Heart right ventricle (tissue), 16 donors: Measurements from ENCODE around the gene ANKRD63. TPM values are rescaled to one million over a fixed set of nuclear protein-coding genes. Genes with fewer than 3 reads are reported as not detected.
A peak's percentile ranks its signal among the peaks of the same experiment; 100 is the strongest.

Experiments
- ATAC-seq, 8 donors: fragments of 200-7000 bp; cut with Tn5 transposase; one replicate each; pipeline ENCODE4 v1.9.1; 2020; ENCODE audit warnings: mild to moderate bottlenecking in 8 of 8, moderate library complexity in 8 of 8, moderate number of reproducible peaks in 1 of 8
- DNase-seq, 2 donors: peaks; one replicate each; pipeline ENCODE4 v3.0.0-alpha.2; 2020
- H3K27ac ChIP-seq, 10 donors: fragments of 200-600 bp; sonication (generic) in 2 of 10; one replicate each; pipeline versions ENCODE4 v1.5.0 to v1.8.0; 2020 to 2022; ENCODE audit warnings: mild to moderate bottlenecking in 3 of 10
- H3K27me3 ChIP-seq, 7 donors: fragments of 200-600 bp; one replicate each; pipeline ENCODE4 v1.8.0; 2021 to 2022; ENCODE audit warnings: mild to moderate bottlenecking in 2 of 7
- H3K36me3 ChIP-seq, 9 donors: fragments of 200-600 bp; sonication (generic) in 1 of 9; one replicate each; pipeline versions ENCODE4 v1.5.0 to v1.8.0; 2020 to 2022; ENCODE audit warnings: mild to moderate bottlenecking in 2 of 9
- H3K4me1 ChIP-seq, 9 donors: fragments of 200-600 bp; sonication (generic) in 1 of 9; one replicate each; pipeline versions ENCODE4 v1.5.0 to v1.8.0; 2020 to 2022; ENCODE audit warnings: mild to moderate bottlenecking in 4 of 9
- H3K4me3 ChIP-seq, 10 donors: fragments of 200-600 bp; sonication (generic) in 2 of 10; one replicate each; pipeline versions ENCODE4 v1.5.0 to v1.8.0; 2020 to 2022; ENCODE audit warnings: mild to moderate bottlenecking in 7 of 10, moderate library complexity in 2 of 10
- H3K9me3 ChIP-seq, 11 donors: fragments of 200-600 bp in 10 of 11; sonication (generic) in 2 of 11; one replicate each; pipeline versions ENCODE4 v1.5.0 to v1.8.0; 2013 to 2022; ENCODE audit warnings: mild to moderate bottlenecking in 2 of 11, control low read depth in 1 of 11, moderate library complexity in 1 of 11
- CTCF ChIP-seq, 9 donors: fragments of 200-600 bp; sonication (generic) in 2 of 9; IDR thresholded peaks; one replicate each; pipeline versions ENCODE4 v1.5.0 to v1.8.0; 2021 to 2022; ENCODE audit warnings: antibody characterized with exemption in 9 of 9, mild to moderate bottlenecking in 5 of 9, moderate library complexity in 1 of 9
- WGBS, 2 donors: extraction: QIAGEN DNeasy Blood & Tissue Kit; methylation state at CpG; one replicate each; pipeline ENCODE4 v1.1.7; 2013; ENCODE audit warnings: inconsistent platforms in 1 of 2; 5-methylcytosine and 5-hydroxymethylcytosine counted together
- intact Hi-C, 10 donors: fragments of 100-400 bp; cut with DNase I; formaldehyde crosslinking; loops; one replicate each; pipeline versions ENCODE4 v1.11.1 to v1.14.2; 2022
- polyA plus RNA-seq, 2 donors: library from polyadenylated mRNA; stranded (reverse); fragments of 200-250 nt; gene quantifications; one replicate each; pipeline ENCODE4 v1.2.3, GENCODE V29; 2013
- total RNA-seq, 10 donors: library from RNA; stranded (reverse); fragmentation: NEBNext Ultra II Directional in 3 of 10; extraction: Animal tissue kit (Norgen Biotek cat#: 25700) in 3 of 10; gene quantifications; one replicate each; pipeline versions ENCODE4 v1.2.1 to v1.2.4, GENCODE V29; 2021 to 2023
- donor health status: Arrhythmogenic right ventricular cardiomyopathy.
- donor health status: ischemic (EF 13 %, LVEDD 7.1; RV severe dilation, severe dysfunction).
- donor health status: healthy with polysubstance abuse.
- donor health status: DM: no; HTN: yes; CAD: no.
- donor health status: DM: no; HTN: no; CAD: no.
- donor health status: ischemic (EF 25% LVEDD 6.9; RV normal size, moderate dysfunction).
- donor health status: ischemic (EF 25% LVEDD 5.7; RV mildly dilated, moderate dysfunction).
- donor health status: healthy.
- donor health status: DM: yes; HTN: yes; CAD: no.
- donor health status: Ischemic cardiomyopathy.
- donor health status: ischemic (EF 35%, LVEDD 5.7; RV mildly dilated, moderate dysfunction).
- donor health status: nonischemic (EF 11% LVEDD 7.7; RV severe dilation, severe dysfunction).
- donor health status: DM: yes; HTN: yes; CAD: no.
- donor health status: PGD.
- donor health status: ischemic (EF 29% LVEDD 5.4; RV normal size, mild dysfunction).
- donor health status: nonischemic (EF 23%, LVEDD 6.1; RV moderate dilation, normal function).

Gene ANKRD63
- total and polyA plus RNA-seq, 12 donors, result 0.26 to 1.9 (median 0.44) TPM; not detected in 8

DNA sequence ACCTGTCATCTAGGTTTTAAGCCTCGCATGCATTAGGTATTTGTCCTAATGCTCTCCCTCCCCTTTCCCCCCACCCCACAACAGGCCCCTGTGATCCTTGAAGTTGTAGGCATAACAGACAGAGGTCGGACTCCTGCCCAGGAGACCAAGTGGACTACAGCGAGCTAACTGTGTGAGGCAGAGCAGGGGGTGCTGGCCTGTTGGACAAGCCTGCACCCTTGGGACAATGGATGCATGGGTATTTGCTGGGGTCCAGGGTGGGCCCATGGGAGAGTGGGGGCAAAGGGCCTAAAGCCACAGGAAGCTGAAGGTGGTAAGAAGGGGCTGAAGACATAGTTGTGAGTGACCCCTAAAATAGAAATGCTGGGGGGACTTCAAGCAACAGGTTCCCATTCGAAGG lies 22.4 kb upstream of the ANKRD63 start:
- Histone ChIP-seq H3K27me3 (peaks cover 0 to 3% (median 0%) of the 10 kb centered on the region in 7 donors), H3K4me1 (peaks cover 2 to 61% (median 14%) of the 10 kb centered on the region in 9 donors), H3K4me3 (no peak overlapping the region), H3K9me3 (peaks cover 0 to 7% (median 0%) of the 10 kb centered on the region in 11 donors), H3K27ac (no peak overlapping the region), H3K36me3 (peaks cover 0 to 34% (median 0%) of the 10 kb centered on the region in 9 donors)
- DNase-seq (no peak), ATAC-seq (no peak)
- 94 to 95% methylated on average over 4 of the region's 4 CpGs for WGBS, 2 donors
- intact Hi-C loops, result loop anchor here in 1 of 10 donors (2.0 kb wide), 1 partner anchor 24 kb away; no protein-coding TSS in a partner anchor
- no peak for TF ChIP-seq CTCF (IDR thresholded peaks at IDR 0.05)

GRCh38 chr15:40303576-40303975 lies 20.7 kb upstream of the ANKRD63 start:
- TF ChIP-seq CTCF (IDR thresholded peaks at IDR 0.05), result no peak
- Histone ChIP-seq H3K4me3 (no peak overlapping the region), H3K9me3 (peaks cover 0 to 18% (median 0%) of the 10 kb centered on the region in 11 donors), H3K4me1 (peaks cover 2 to 44% (median 14%) of the 10 kb centered on the region in 9 donors), H3K27ac (no peak overlapping the region), H3K27me3 (no peaks in the 10 kb centered on the region), H3K36me3 (peaks cover 0 to 44% (median 0%) of the 10 kb centered on the region in 9 donors)
- ATAC-seq (no peak), DNase-seq (no peak)
- WGBS, 2 donors, result 80 to 93% methylated on average over 2 of the region's 2 CpGs
- intact Hi-C loops, result no loop called here

DNA sequence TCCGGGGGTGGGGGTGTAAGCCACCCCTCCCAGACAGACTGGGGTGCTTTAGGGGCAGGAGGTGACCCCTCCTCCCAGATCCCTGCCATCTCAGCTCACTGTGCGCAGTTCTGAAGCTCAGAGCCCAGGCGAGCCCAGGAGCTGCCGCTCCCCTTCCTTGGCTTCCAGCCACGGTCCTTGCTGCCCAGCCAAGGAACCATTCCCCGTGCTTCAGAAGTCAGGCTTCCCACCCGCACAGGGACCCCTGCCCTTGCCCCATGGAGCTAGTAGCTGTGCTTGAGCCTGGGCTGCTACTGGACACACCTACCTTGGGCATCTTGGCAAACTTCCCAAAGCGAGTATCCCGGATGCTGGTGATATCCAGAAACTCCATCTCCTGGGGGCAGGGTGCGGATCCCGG lies 20.1 kb upstream of the ANKRD63 start:
- H3K27ac ChIP-seq, result no peak overlapping the region
- TF ChIP-seq CTCF (IDR thresholded peaks at IDR 0.05), result no peak
- ATAC-seq (no peak), DNase-seq (no peak)
- intact Hi-C loops, result no loop called here
- H3K27me3 ChIP-seq, result no peaks in the 10 kb centered on the region
- no peak overlapping the region for H3K4me3 ChIP-seq
- peaks cover 0 to 18% (median 0%) of the 10 kb centered on the region in 11 donors for H3K9me3 ChIP-seq
- H3K36me3 ChIP-seq, result peaks cover 0 to 50% (median 0%) of the 10 kb centered on the region in 9 donors
- peaks cover 2 to 43% (median 14%) of the 10 kb centered on the region in 9 donors for H3K4me1 ChIP-seq
- WGBS, 2 donors, result 65 to 75% methylated on average over 10 to 11 of the region's 11 CpGs

DNA sequence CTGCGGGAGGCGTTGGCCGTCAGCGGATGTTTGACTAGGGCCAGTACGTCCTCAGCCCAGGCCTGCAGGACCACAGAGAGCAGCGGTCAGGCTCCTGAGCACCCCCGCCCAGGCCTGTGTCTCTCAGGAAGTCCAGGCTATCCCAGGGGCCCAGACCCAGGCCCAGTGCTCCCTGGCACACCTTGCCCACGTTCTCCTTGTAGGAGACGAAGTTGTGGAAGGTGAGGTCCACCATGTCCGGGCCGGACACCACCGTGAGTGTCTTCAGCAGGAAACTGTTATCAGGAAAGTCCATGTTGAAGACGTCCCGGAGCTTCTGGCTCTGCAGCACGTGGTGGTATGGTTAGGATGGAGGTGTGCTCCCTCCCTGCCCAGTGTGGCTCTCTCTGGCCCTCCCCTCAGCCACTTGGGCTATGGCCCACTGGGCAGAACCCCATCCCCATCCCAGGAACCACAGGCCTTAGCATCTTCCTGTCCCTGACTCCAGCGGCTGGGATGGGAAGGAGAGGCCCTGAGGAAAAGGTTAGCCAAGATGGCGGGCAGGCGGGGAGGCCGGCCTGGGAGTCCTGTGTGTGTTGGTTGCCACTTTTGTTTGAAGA lies 19.5 kb upstream of the ANKRD63 start:
- intact Hi-C loops, result no loop called here
- 91 to 93% methylated on average over 19 of the region's 19 CpGs for WGBS, 2 donors
- Histone ChIP-seq H3K27ac (no peak overlapping the region), H3K4me1 (peaks cover 0 to 43% (median 13%) of the 10 kb centered on the region in 9 donors), H3K4me3 (no peak overlapping the region), H3K36me3 (peaks cover 0 to 56% (median 0%) of the 10 kb centered on the region in 9 donors), H3K27me3 (no peaks in the 10 kb centered on the region), H3K9me3 (peaks cover 0 to 18% (median 0%) of the 10 kb centered on the region in 11 donors)
- ATAC-seq (peak in 1 of 8 donors; percentile 21), DNase-seq (no peak)
- no peak for TF ChIP-seq CTCF (IDR thresholded peaks at IDR 0.05)
